Astrocyte (in vitro differentiated cells and primary cell): Measurements from ENCODE around the gene KIF1B. TPM values are rescaled to one million over a fixed set of nuclear protein-coding genes. Genes with fewer than 3 reads are reported as not detected.

Source experiments
- DNase-seq: peaks from one replicate; pipeline ENCODE4 v3.0.0-alpha.2; 2010; ENCODE audit warnings: low read depth
- FAIRE-seq: peaks from 2 replicates; lab custom pipeline; 2011; peaks lifted over from hg19 to GRCh38; lab: Jason Lieb, UNC
- H2AFZ ChIP-seq: 2 replicates; pipeline ENCODE4 v1.6.0; 2012; ENCODE audit warnings: low read depth, low read length, inconsistent platforms
- H3K27ac ChIP-seq: 2 replicates; pipeline ENCODE4 v1.5.1; 2011; ENCODE audit warnings: low read depth, low read length, inconsistent platforms
- H3K27me3 ChIP-seq: 2 replicates; pipeline ENCODE4 v1.6.0; 2011; ENCODE audit warnings: low read length, inconsistent platforms; ENCODE audit not compliant: insufficient read depth
- H3K36me3 ChIP-seq: 2 replicates; pipeline ENCODE4 v1.5.1; 2011; ENCODE audit warnings: low read length, inconsistent platforms; ENCODE audit not compliant: insufficient read depth
- H3K4me1 ChIP-seq: 2 replicates; pipeline ENCODE4 v1.5.1; 2011; ENCODE audit warnings: low read length, inconsistent platforms; ENCODE audit not compliant: insufficient read depth
- H3K4me2 ChIP-seq: 2 replicates; pipeline ENCODE4 v1.6.0; 2012; ENCODE audit warnings: low read length, inconsistent platforms
- H3K4me3 ChIP-seq: 2 replicates; pipeline ENCODE4 v1.5.1; 2011; ENCODE audit warnings: low read depth, mild to moderate bottlenecking, low read length, inconsistent platforms; ENCODE audit not compliant: insufficient read depth
- H3K79me2 ChIP-seq: 2 replicates; pipeline ENCODE4 v1.6.0; 2012; ENCODE audit warnings: mild to moderate bottlenecking, low read length, inconsistent platforms; ENCODE audit not compliant: insufficient read depth
- H3K9ac ChIP-seq: 2 replicates; pipeline ENCODE4 v1.6.0; 2012; ENCODE audit warnings: mild to moderate bottlenecking, low read length, inconsistent platforms
- H3K9me3 ChIP-seq: 2 replicates; pipeline ENCODE4 v1.5.1; 2012; ENCODE audit warnings: low read depth, mild to moderate bottlenecking, low read length, inconsistent platforms; ENCODE audit not compliant: insufficient read depth
- H4K20me1 ChIP-seq: 2 replicates; pipeline ENCODE4 v1.6.0; 2012; ENCODE audit warnings: low read length, inconsistent platforms; ENCODE audit not compliant: insufficient read depth
- H3K27ac Mint-ChIP-seq: one replicate; pipeline ENCODE4 v1.8.0; 2021; ENCODE audit warnings: mild to moderate bottlenecking, mixed read lengths; ENCODE audit not compliant: unreplicated experiment
- H3K27me3 Mint-ChIP-seq: one replicate; pipeline ENCODE4 v1.8.0; 2021; ENCODE audit warnings: low read depth, mixed read lengths; ENCODE audit not compliant: unreplicated experiment
- H3K36me3 Mint-ChIP-seq: one replicate; pipeline ENCODE4 v1.8.0; 2021; ENCODE audit warnings: low read depth, mixed read lengths; ENCODE audit not compliant: unreplicated experiment
- H3K4me1 Mint-ChIP-seq: one replicate; pipeline ENCODE4 v1.8.0; 2021; ENCODE audit warnings: low read depth, mixed read lengths; ENCODE audit not compliant: unreplicated experiment
- H3K4me3 Mint-ChIP-seq: one replicate; pipeline ENCODE4 v1.8.0; 2021; ENCODE audit warnings: mild to moderate bottlenecking, moderate library complexity, mixed read lengths; ENCODE audit not compliant: unreplicated experiment
- H3K9me3 Mint-ChIP-seq: one replicate; pipeline ENCODE4 v1.8.0; 2021; ENCODE audit warnings: mild to moderate bottlenecking, mixed read lengths; ENCODE audit not compliant: unreplicated experiment
- CTCF ChIP-seq: IDR thresholded peaks from 2 replicates; pipeline ENCODE4 v1.5.1; 2011; ENCODE audit warnings: low read depth, mild to moderate bottlenecking, inconsistent platforms, low read length, moderate library complexity; ENCODE audit not compliant: insufficient read depth
- EZH2 ChIP-seq: IDR thresholded peaks from 2 replicates; pipeline ENCODE4 v1.6.1; 2012; ENCODE audit warnings: mild to moderate bottlenecking, low read length, inconsistent platforms; ENCODE audit not compliant: insufficient read depth
- total RNA-seq: library from RNA; stranded (reverse); gene quantifications from 2 replicates; pipeline ENCODE4 v1.2.1, GENCODE V29; 2021

Gene KIF1B
- total RNA-seq, 1 donor from 2014 or later: 75.9 TPM

GRCh38 chr1:10309243-10310011, 99.1 kb downstream of the KIF1B start:
- H3K4me3 Mint-ChIP-seq: no peak overlapping the region
- H3K9ac ChIP-seq: no peak overlapping the region
- no peak for FAIRE-seq
- no peaks in the 10 kb centered on the region for H3K9me3 ChIP-seq
- H2AFZ ChIP-seq: no peak overlapping the region
- no peak overlapping the region for H3K4me3 ChIP-seq
- peaks cover 14% of the 10 kb centered on the region for H3K36me3 Mint-ChIP-seq
- peaks cover 9% of the 10 kb centered on the region for H4K20me1 ChIP-seq
- peaks cover 2% of the 10 kb centered on the region for H3K79me2 ChIP-seq
- no peak overlapping the region for H3K4me2 ChIP-seq
- H3K36me3 ChIP-seq: peaks cover 14% of the 10 kb centered on the region
- no peak for DNase-seq
- H3K4me1 ChIP-seq: no peaks in the 10 kb centered on the region
- TF ChIP-seq CTCF (no peak), EZH2 (no peak)
- H3K27ac ChIP-seq: no peak overlapping the region
- no peaks in the 10 kb centered on the region for H3K27me3 ChIP-seq
- no peaks in the 10 kb centered on the region for H3K27me3 Mint-ChIP-seq
- H3K4me1 Mint-ChIP-seq: peaks cover 2% of the 10 kb centered on the region
- no peaks in the 10 kb centered on the region for H3K9me3 Mint-ChIP-seq
- no peak overlapping the region for H3K27ac Mint-ChIP-seq

GRCh38 chr1:10316752-10317151, 106.4 kb downstream of the KIF1B start:
- Histone ChIP-seq H3K4me1 (no peaks in the 10 kb centered on the region), H3K27ac (no peak overlapping the region), H2AFZ (no peak overlapping the region), H3K9me3 (no peaks in the 10 kb centered on the region), H3K36me3 (no peaks in the 10 kb centered on the region), H3K4me2 (no peak overlapping the region), H3K27me3 (no peaks in the 10 kb centered on the region), H3K79me2 (no peaks in the 10 kb centered on the region), H3K9ac (no peak overlapping the region), H3K4me3 (no peak overlapping the region), H4K20me1 (peaks cover 5% of the 10 kb centered on the region)
- H3K9me3 Mint-ChIP-seq: no peaks in the 10 kb centered on the region
- no peaks in the 10 kb centered on the region for H3K27me3 Mint-ChIP-seq
- no peak overlapping the region for H3K4me3 Mint-ChIP-seq
- DNase-seq (no peak), FAIRE-seq (no peak)
- H3K36me3 Mint-ChIP-seq: peaks cover 4% of the 10 kb centered on the region
- no peak overlapping the region for H3K27ac Mint-ChIP-seq
- H3K4me1 Mint-ChIP-seq: peaks cover 7% of the 10 kb centered on the region
- TF ChIP-seq CTCF: no peak
- no peak for TF ChIP-seq EZH2

GRCh38 chr1:10319750-10320149, 109.4 kb downstream of the KIF1B start:
- Histone ChIP-seq H2AFZ (no peak overlapping the region), H3K9me3 (no peaks in the 10 kb centered on the region), H3K9ac (no peak overlapping the region), H4K20me1 (peaks cover 5% of the 10 kb centered on the region), H3K4me3 (no peak overlapping the region), H3K27me3 (no peaks in the 10 kb centered on the region), H3K36me3 (peaks cover 5% of the 10 kb centered on the region), H3K4me2 (no peak overlapping the region), H3K79me2 (no peaks in the 10 kb centered on the region), H3K4me1 (no peaks in the 10 kb centered on the region), H3K27ac (no peak overlapping the region)
- TF ChIP-seq CTCF: no peak
- TF ChIP-seq EZH2: no peak
- peaks cover 7% of the 10 kb centered on the region for H3K4me1 Mint-ChIP-seq
- no peak overlapping the region for H3K27ac Mint-ChIP-seq
- no peaks in the 10 kb centered on the region for H3K27me3 Mint-ChIP-seq
- H3K4me3 Mint-ChIP-seq: no peak overlapping the region
- H3K36me3 Mint-ChIP-seq: peaks cover 1% of the 10 kb centered on the region
- DNase-seq (no peak), FAIRE-seq (no peak)
- H3K9me3 Mint-ChIP-seq: no peaks in the 10 kb centered on the region
